ENCODE data around the gene TTBK1.

The TTBK1 gene

DNA sequence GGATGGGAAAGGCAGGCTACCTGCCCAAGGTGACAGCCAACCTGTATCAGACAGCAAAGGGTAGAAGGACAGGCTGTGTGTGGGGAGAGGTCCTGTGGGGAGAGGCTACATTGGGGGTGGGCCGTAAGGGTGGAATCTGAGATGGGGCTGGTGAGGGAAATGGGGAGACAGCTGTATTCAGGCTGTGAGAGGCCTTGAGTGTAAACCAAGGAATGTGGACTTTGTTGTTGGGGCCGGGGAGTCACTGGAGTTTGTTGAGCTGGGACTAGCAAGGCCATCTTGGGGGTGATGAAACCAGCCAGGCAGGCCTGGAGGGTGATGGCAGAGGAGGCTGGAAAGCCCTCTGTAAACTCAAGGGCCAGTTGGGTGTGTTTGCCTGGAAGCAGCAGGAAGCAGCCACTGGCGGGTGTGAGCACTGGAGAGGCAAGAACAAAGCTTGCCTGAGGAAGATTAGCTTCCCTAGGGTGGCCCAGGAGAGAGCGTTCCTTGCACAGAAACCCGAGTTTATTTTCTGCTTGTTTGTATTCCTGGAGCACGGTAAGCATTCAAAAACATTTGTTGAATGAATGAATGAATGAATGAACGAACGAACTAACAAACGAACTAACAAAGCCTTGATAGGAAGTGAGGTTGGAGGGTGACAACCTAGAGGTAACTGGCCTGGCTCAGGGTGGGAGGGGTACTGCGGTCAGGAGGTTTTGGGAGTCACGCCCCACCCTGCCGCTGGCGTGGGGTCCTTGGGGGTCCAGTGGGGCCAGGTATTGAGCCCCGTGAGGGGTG, 18.9 kb downstream of the TTBK1 start:
- TF ChIP-seq ZFX (IDR thresholded peaks at IDR 0.05), result no peak
- TF ChIP-seq, protein P1, sequence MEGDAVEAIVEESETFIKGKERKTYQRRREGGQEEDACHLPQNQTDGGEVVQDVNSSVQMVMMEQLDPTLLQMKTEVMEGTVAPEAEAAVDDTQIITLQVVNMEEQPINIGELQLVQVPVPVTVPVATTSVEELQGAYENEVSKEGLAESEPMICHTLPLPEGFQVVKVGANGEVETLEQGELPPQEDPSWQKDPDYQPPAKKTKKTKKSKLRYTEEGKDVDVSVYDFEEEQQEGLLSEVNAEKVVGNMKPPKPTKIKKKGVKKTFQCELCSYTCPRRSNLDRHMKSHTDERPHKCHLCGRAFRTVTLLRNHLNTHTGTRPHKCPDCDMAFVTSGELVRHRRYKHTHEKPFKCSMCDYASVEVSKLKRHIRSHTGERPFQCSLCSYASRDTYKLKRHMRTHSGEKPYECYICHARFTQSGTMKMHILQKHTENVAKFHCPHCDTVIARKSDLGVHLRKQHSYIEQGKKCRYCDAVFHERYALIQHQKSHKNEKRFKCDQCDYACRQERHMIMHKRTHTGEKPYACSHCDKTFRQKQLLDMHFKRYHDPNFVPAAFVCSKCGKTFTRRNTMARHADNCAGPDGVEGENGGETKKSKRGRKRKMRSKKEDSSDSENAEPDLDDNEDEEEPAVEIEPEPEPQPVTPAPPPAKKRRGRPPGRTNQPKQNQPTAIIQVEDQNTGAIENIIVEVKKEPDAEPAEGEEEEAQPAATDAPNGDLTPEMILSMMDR (conservative IDR thresholded peaks at IDR 0.05), result no peak
- H3K27ac ChIP-seq, result no peak overlapping the region

DNA sequence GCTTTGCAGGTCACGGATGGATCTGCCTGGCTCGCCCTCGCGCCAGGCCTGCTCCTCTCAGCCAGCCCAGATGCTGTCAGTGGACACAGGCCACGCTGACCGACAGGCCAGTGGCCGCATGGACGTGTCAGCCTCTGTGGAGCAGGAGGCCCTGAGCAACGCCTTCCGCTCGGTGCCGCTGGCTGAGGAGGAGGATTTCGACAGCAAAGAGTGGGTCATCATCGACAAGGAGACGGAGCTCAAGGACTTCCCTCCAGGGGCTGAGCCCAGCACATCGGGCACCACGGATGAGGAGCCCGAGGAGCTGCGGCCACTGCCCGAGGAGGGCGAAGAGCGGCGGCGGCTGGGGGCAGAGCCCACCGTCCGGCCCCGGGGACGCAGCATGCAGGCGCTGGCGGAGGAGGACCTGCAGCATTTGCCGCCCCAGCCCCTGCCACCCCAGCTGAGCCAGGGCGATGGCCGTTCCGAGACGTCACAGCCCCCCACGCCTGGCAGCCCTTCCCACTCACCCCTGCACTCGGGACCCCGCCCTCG, 19.6 kb downstream of the TTBK1 start:
- TF ChIP-seq, protein P1 (conservative IDR thresholded peaks at IDR 0.05), result no peak
- TF ChIP-seq ZFX (IDR thresholded peaks at IDR 0.05), result no peak
- H3K27ac ChIP-seq, result no peak overlapping the region

- no peak for TF ChIP-seq ZFX (IDR thresholded peaks at IDR 0.05)
- TF ChIP-seq, protein P1 (conservative IDR thresholded peaks at IDR 0.05), result peak; percentile 93
- no peak overlapping the region for H3K27ac ChIP-seq
These were observed 20.3 kb downstream of the TTBK1 start for GRCh38 chr6:43263314-43264178.

- no peak overlapping the region for H3K27ac ChIP-seq
- no peak for TF ChIP-seq ZFX (IDR thresholded peaks at IDR 0.05)
- TF ChIP-seq, protein P1 (conservative IDR thresholded peaks at IDR 0.05), result no peak
These were observed 21.4 kb downstream of the TTBK1 start for GRCh38 chr6:43264599-43265145.

GRCh38 chr6:43265564-43265963, 22.3 kb downstream of the TTBK1 start:
- TF ChIP-seq ZFX (IDR thresholded peaks at IDR 0.05), result no peak
- TF ChIP-seq, protein P1 (conservative IDR thresholded peaks at IDR 0.05), result no peak
- H3K27ac ChIP-seq, result no peak overlapping the region

GRCh38 chr6:43267619-43268354, 24.5 kb downstream of the TTBK1 start:
- TF ChIP-seq, protein P1 (conservative IDR thresholded peaks at IDR 0.05), result no peak
- TF ChIP-seq ZFX (IDR thresholded peaks at IDR 0.05), result no peak
- no peak overlapping the region for H3K27ac ChIP-seq
